ENCODE results near the gene VIPR2. TPM values are rescaled to one million over a fixed set of nuclear protein-coding genes. Genes with fewer than 3 reads are reported as not detected.

The VIPR2 gene
- total RNA-seq, 4 donors from 2014 or later: 0.32 to 0.34 (median 0.32) TPM; not detected in 1

GRCh38 chr7:159122276-159122675 is 22.4 kb downstream of the VIPR2 start:
- no peak overlapping the region for H3K4me3 ChIP-seq (ENCODE audit: low read depth, poor library complexity, severe bottlenecking)
- WGBS, 2 donors: 77 to 85% methylated on average over 7 of the region's 7 CpGs
- peak in 1 of 2 donors; percentile 59 for DNase-seq (ENCODE audit: low spot score in 2 of 2)
- TF ChIP-seq POLR2A (IDR thresholded peaks at IDR 0.05) (no peak), CTCF (IDR thresholded peaks at IDR 0.05) (no peak)
- intact Hi-C loops (cut with DNase I; ENCODE audit: low total_unique reads): no loop called here

DNA sequence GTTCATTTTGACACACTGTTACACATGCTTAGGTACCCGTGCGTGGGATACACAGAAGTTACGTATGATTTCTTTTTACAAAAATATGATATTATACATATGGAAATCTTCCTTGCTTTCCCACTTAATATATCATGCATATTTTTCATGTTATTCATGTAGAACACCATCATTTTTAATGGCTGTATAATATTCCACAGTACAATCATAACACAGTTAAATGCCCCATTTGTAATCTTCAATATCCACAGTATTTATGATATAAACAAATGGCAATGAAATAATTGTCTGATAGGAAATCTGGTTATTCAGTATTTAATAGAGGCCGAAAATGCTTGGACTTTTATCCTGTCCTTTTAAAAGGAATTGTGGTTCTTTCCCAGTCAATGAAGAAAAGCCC is 23.2 kb downstream of the VIPR2 start:
- TF ChIP-seq CTCF (IDR thresholded peaks at IDR 0.05) (no peak), POLR2A (IDR thresholded peaks at IDR 0.05) (no peak)
- H3K4me3 ChIP-seq (ENCODE audit: low read depth, poor library complexity, severe bottlenecking): no peak overlapping the region
- intact Hi-C loops (cut with DNase I; ENCODE audit: low total_unique reads): no loop called here
- no peak for DNase-seq (ENCODE audit: low spot score in 2 of 2)
- WGBS, 2 donors: 94 to 95% methylated on average over 4 of the region's 4 CpGs

DNA sequence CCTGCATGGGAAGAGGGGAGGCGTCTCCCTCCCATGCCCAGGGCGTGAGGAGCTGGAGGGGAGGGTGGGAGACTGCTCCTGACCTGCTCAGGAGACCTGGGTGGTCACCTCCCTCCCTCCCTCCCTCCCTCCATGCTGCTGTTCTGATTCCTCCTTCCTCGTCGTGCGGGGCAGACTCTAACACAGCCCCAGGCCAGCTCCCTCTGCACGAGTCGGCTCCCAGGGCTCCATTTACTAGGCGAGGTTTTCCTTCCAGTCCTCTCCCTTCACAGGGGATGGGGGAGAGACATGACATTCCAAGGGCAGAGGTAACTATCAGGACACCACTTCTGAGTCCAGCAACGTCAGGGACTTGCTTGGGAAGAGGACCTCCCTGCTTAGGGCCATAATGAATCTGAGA is 23.6 kb downstream of the VIPR2 start:
- H3K4me3 ChIP-seq (ENCODE audit: low read depth, poor library complexity, severe bottlenecking): no peak overlapping the region
- no peak for DNase-seq (ENCODE audit: low spot score in 2 of 2)
- TF ChIP-seq CTCF (IDR thresholded peaks at IDR 0.05) (no peak), POLR2A (IDR thresholded peaks at IDR 0.05) (no peak)
- intact Hi-C loops (cut with DNase I; ENCODE audit: low total_unique reads): no loop called here
- WGBS, 2 donors: 68 to 72% methylated on average over 9 of the region's 9 CpGs

- intact Hi-C loops (cut with DNase I; ENCODE audit: low total_unique reads): no loop called here
- TF ChIP-seq CTCF (IDR thresholded peaks at IDR 0.05) (no peak), POLR2A (IDR thresholded peaks at IDR 0.05) (no peak)
- no peak overlapping the region for H3K4me3 ChIP-seq (ENCODE audit: low read depth, poor library complexity, severe bottlenecking)
- WGBS, 2 donors: 57 to 72% methylated on average over 7 of the region's 7 CpGs
- DNase-seq (ENCODE audit: low spot score in 2 of 2): no peak
Measured at GRCh38 chr7:159120540-159120919, 24.1 kb downstream of the VIPR2 start.

DNA sequence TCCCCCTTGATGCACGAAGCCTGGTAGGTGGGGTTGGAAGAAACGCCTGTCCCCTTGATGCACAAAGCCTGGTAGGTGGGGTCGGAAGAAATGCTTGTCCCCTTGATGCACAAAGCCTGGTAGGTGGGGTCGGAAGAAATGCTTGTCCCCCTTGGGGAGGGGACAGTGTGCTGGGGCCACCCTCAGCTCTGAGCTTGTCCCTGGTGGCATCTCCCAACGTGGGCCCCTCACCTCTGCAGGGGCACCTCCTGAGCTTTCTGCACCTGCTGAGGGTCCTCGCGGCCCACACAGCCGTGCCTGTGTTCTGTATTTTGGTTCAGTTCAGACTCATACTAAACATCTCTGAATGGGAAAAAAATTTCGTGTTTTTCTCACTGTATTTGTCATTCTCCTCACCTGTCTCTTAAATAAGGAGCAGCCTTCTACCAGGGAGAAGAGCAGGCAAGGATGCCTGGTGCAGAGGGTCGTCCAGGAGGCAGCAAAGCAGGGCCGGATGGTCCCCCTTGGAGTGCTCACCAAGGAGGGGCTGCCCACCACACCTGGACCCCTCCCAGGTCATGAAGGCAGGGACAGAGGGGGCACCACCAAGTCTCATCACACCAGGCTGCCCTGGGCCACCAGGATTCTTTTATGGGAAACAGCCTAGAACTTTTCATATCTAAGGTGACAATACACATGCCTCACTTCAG is 24.7 kb downstream of the VIPR2 start:
- H3K4me3 ChIP-seq (ENCODE audit: low read depth, poor library complexity, severe bottlenecking): no peak overlapping the region
- intact Hi-C loops (cut with DNase I; ENCODE audit: low total_unique reads): no loop called here
- WGBS, 2 donors: 78 to 82% methylated on average over 11 of the region's 11 CpGs
- no peak for DNase-seq (ENCODE audit: low spot score in 2 of 2)
- TF ChIP-seq POLR2A (IDR thresholded peaks at IDR 0.05) (no peak), CTCF (IDR thresholded peaks at IDR 0.05) (no peak)
